Osteoblast (primary cell): ENCODE measurements around the gene THBS1. TPM values are rescaled to one million over a fixed set of nuclear protein-coding genes. Genes with fewer than 3 reads are reported as not detected.

Source experiments
- DNase-seq: peaks from one replicate; pipeline ENCODE4 v3.0.0; 2011; ENCODE audit warnings: low spot score, mixed read lengths; ENCODE audit not compliant: insufficient read length; ENCODE audit errors: missing footprints
- H2AFZ ChIP-seq: 2 replicates; pipeline ENCODE4 v1.6.0; 2011; ENCODE audit warnings: mild to moderate bottlenecking, low read length
- H3K27ac ChIP-seq: 2 replicates; pipeline ENCODE4 v1.5.1; 2011; ENCODE audit warnings: mild to moderate bottlenecking, low read depth, low read length, moderate library complexity
- H3K27me3 ChIP-seq: 2 replicates; pipeline ENCODE4 v1.6.0; 2012; ENCODE audit warnings: mild to moderate bottlenecking, control low read depth, inconsistent platforms, low read length, moderate library complexity; ENCODE audit not compliant: insufficient read depth
- H3K36me3 ChIP-seq: 2 replicates; pipeline ENCODE4 v1.5.1; 2011; ENCODE audit warnings: mild to moderate bottlenecking, low read length, control low read depth, moderate library complexity; ENCODE audit not compliant: insufficient read depth
- H3K4me1 ChIP-seq: 2 replicates; pipeline ENCODE4 v1.5.1; 2011; ENCODE audit warnings: mild to moderate bottlenecking, low read length, control low read depth, moderate library complexity; ENCODE audit not compliant: insufficient read depth
- H3K4me2 ChIP-seq: 2 replicates; pipeline ENCODE4 v1.6.0; 2011; ENCODE audit warnings: mild to moderate bottlenecking, low read length; ENCODE audit not compliant: insufficient read depth
- H3K4me3 ChIP-seq: fragments of 200-600 bp; sonication (generic); 3 replicates; pipeline ENCODE4 v1.5.1; 2012; ENCODE audit warnings: mild to moderate bottlenecking, low read length, inconsistent platforms; ENCODE audit not compliant: insufficient read depth
- H3K79me2 ChIP-seq: 2 replicates; pipeline ENCODE4 v1.6.0; 2012; ENCODE audit warnings: mild to moderate bottlenecking, low read length, control low read depth, inconsistent platforms; ENCODE audit not compliant: insufficient read depth
- H3K9me3 ChIP-seq: 2 replicates; pipeline ENCODE4 v1.5.1; 2011; ENCODE audit warnings: low read depth, low read length, control low read depth
- H4K20me1 ChIP-seq: 2 replicates; pipeline ENCODE4 v1.6.0; 2012; ENCODE audit warnings: mild to moderate bottlenecking, low read length, control low read depth; ENCODE audit not compliant: insufficient read depth
- total RNA-seq: library from RNA; depleted of rRNA; stranded (reverse); fragments of >200 nt; gene quantifications from 2 replicates; pipeline ENCODE4 v1.2.3, GENCODE V29; 2012
- TF ChIP-seq, protein P1 (sequence below): IDR thresholded peaks from 2 replicates; pipeline ENCODE4 v1.5.1; 2011; ENCODE audit warnings: mild to moderate bottlenecking, low read depth, low read length, moderate library complexity; ENCODE audit errors: extremely low read depth

THBS1 gene
- total RNA-seq, 1 donor, result 8,941 TPM

DNA sequence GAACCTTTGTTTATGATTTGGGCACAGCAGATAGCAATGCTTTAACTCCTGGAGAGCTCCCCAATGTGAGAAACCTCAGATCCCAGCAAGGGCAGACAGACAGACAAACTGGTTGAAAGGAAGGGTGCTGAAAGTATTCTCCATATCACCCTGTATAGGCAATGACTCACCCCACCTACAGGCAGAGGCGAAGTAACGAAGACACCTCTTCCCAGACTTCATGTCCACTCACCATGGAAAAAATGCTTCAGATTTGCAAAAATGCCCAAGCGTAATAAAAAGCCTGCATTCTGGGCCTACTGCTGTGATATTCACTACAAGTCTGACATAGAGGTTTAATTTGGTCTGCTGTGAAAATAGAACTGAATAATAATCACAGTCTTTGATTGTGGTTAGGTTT lies 50.5 kb downstream of the THBS1 start:
- TF ChIP-seq, protein P1, sequence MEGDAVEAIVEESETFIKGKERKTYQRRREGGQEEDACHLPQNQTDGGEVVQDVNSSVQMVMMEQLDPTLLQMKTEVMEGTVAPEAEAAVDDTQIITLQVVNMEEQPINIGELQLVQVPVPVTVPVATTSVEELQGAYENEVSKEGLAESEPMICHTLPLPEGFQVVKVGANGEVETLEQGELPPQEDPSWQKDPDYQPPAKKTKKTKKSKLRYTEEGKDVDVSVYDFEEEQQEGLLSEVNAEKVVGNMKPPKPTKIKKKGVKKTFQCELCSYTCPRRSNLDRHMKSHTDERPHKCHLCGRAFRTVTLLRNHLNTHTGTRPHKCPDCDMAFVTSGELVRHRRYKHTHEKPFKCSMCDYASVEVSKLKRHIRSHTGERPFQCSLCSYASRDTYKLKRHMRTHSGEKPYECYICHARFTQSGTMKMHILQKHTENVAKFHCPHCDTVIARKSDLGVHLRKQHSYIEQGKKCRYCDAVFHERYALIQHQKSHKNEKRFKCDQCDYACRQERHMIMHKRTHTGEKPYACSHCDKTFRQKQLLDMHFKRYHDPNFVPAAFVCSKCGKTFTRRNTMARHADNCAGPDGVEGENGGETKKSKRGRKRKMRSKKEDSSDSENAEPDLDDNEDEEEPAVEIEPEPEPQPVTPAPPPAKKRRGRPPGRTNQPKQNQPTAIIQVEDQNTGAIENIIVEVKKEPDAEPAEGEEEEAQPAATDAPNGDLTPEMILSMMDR, result no peak
- Histone ChIP-seq H2AFZ (no peak overlapping the region), H3K4me3 (no peak overlapping the region), H3K27ac (no peak overlapping the region), H3K79me2 (no peaks in the 10 kb centered on the region), H3K27me3 (no peaks in the 10 kb centered on the region), H3K9me3 (no peaks in the 10 kb centered on the region), H3K36me3 (no peaks in the 10 kb centered on the region), H3K4me1 (peaks cover 9% of the 10 kb centered on the region), H3K4me2 (no peak overlapping the region), H4K20me1 (no peaks in the 10 kb centered on the region)
- DNase-seq, result no peak

DNA sequence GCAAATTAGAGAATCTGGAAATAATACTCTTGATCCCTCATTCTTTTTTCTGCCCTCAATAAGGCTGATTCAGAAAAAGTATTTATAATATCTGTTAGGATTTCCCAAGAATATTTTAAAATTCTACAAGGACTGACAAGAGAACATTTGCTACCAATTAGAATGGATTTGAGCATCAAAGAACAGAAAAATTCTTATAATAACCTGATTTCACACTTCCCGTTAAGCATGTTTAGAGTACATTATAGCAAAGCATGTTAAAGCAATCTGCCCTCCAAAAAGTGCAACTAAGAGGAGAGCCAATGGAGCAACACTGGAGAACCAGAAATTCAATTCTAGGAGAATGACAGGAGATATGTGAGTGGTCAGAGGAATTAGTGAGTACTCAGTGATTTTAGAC lies 57.2 kb downstream of the THBS1 start:
- Histone ChIP-seq H3K27me3 (no peaks in the 10 kb centered on the region), H4K20me1 (no peaks in the 10 kb centered on the region), H3K9me3 (no peaks in the 10 kb centered on the region)

DNA sequence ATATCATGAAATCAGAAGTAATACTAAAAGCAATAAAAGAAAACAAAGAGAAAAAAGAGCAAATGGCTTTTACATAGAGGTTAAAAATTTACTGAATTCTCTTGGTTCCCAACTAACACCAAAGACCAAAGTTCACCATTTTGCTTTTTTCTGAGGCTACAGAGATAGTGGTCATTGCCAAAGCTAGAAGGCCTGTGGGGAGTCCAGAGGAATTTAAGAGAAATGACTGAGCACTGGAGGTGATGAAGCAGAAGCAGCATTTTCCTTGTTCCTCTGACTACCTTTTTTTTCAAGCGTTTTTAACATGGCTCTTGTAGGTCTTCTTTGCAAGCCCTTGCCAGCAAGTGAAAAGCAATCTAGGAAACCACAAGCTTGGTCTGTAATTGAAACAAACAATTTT lies 58.2 kb downstream of the THBS1 start:
- no peak overlapping the region for H3K27ac ChIP-seq
- H3K79me2 ChIP-seq, result no peaks in the 10 kb centered on the region
- peaks cover 15% of the 10 kb centered on the region for H3K4me1 ChIP-seq
- TF ChIP-seq, protein P1, result no peak
- H3K27me3 ChIP-seq, result no peaks in the 10 kb centered on the region
- H3K36me3 ChIP-seq, result no peaks in the 10 kb centered on the region
- peak overlapping the region; percentile 27 for H2AFZ ChIP-seq
- H4K20me1 ChIP-seq, result no peaks in the 10 kb centered on the region
- DNase-seq, result no peak
- no peaks in the 10 kb centered on the region for H3K9me3 ChIP-seq
- H3K4me2 ChIP-seq, result no peak overlapping the region
- H3K4me3 ChIP-seq, result no peak overlapping the region

More for the DNA sequence above, 57.2 kb downstream of the THBS1 start:
- no peak overlapping the region for H2AFZ ChIP-seq
- TF ChIP-seq, protein P1, result no peak
- H3K79me2 ChIP-seq, result no peaks in the 10 kb centered on the region
- H3K4me3 ChIP-seq, result no peak overlapping the region
- H3K4me2 ChIP-seq, result no peak overlapping the region
- peaks cover 15% of the 10 kb centered on the region for H3K4me1 ChIP-seq
- H3K36me3 ChIP-seq, result no peaks in the 10 kb centered on the region
- DNase-seq, result no peak
- H3K27ac ChIP-seq, result no peak overlapping the region

DNA sequence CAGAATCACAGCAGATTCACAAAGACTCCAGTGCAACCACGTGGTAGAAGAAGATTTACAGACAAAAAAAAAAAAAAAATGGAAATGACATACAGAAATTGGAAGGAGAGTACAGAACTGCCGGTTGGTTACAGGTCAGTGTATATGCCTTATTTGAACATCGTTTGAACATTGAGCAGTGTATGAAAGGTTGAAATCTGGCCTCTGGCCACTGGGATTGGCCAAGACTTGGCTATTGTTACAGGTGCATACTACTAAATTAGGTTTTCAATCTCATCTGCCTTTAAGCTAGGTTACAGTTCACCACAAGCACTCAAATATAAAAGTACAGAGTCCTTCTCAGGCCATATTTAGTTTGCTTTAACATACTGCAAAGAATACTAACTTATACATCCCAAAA lies 59.8 kb downstream of the THBS1 start:
- no peak for DNase-seq
- no peak overlapping the region for H3K27ac ChIP-seq
- no peak overlapping the region for H2AFZ ChIP-seq
- peaks cover 15% of the 10 kb centered on the region for H3K4me1 ChIP-seq
- H3K9me3 ChIP-seq, result no peaks in the 10 kb centered on the region
- H3K4me3 ChIP-seq, result no peak overlapping the region
- H3K27me3 ChIP-seq, result no peaks in the 10 kb centered on the region
- no peak overlapping the region for H3K4me2 ChIP-seq
- TF ChIP-seq, protein P1, result no peak
- H4K20me1 ChIP-seq, result no peaks in the 10 kb centered on the region
- no peaks in the 10 kb centered on the region for H3K79me2 ChIP-seq
- H3K36me3 ChIP-seq, result no peaks in the 10 kb centered on the region
